Ramos (cell line): ENCODE data around the gene NOSTRIN.
"Not testable (repeated sequence)": the region's sequence is repeated elsewhere in the genome, so short reads cannot be mapped to it uniquely, and the experiment has no call there.

ENCODE experiments used
- in situ Hi-C: fragments of 300-500 bp; cut with MboI; formaldehyde crosslinking; loops from one replicate; pipeline ENCODE4 v1.14.3; 2022; ENCODE audit warnings: low sequenced_read_pairs; ENCODE audit not compliant: unreplicated experiment

Gene NOSTRIN

GRCh38 chr2:168801961-168802858 is at the start of gene NOSTRIN:
Gene NOSTRIN, plus strand, starts transcription at chr2:168802637. Its CDS starts 10 bp downstream, at chr2:168802647.
- in situ Hi-C loops: no loop called here

GRCh38 chr2:168753765-168754329 is 48.6 kb upstream of the NOSTRIN start:
- in situ Hi-C loops: no loop called here

- in situ Hi-C loops: no loop called here
Observed at GRCh38 chr2:168757223-168757622, 45.2 kb upstream of the NOSTRIN start.

- in situ Hi-C loops: no loop called here
Observed at GRCh38 chr2:168758970-168759820, 43.2 kb upstream of the NOSTRIN start.

- in situ Hi-C loops: no loop called here
Observed at GRCh38 chr2:168765401-168765800, 37.0 kb upstream of the NOSTRIN start.

GRCh38 chr2:168766600-168766999 is 35.8 kb upstream of the NOSTRIN start:
- in situ Hi-C loops: no loop called here

GRCh38 chr2:168767258-168767657 is 35.2 kb upstream of the NOSTRIN start:
- in situ Hi-C loops: no loop called here

GRCh38 chr2:168768357-168768756 is 34.1 kb upstream of the NOSTRIN start:
- in situ Hi-C loops: not testable (repeated sequence)

- in situ Hi-C loops: loop anchor here (10.0 kb wide), 1 partner anchor 144 kb away; no protein-coding TSS in a partner anchor
Observed at GRCh38 chr2:168770796-168771195, 31.6 kb upstream of the NOSTRIN start.

GRCh38 chr2:168772704-168773103 is 29.7 kb upstream of the NOSTRIN start:
- in situ Hi-C loops: loop anchor here (10.0 kb wide), 1 partner anchor 142 kb away; no protein-coding TSS in a partner anchor

- in situ Hi-C loops: loop anchor here (10.0 kb wide), 1 partner anchor 142 kb away; no protein-coding TSS in a partner anchor
Observed at GRCh38 chr2:168773128-168773527, 29.3 kb upstream of the NOSTRIN start.

GRCh38 chr2:168773719-168774521 is 28.5 kb upstream of the NOSTRIN start:
- in situ Hi-C loops: loop anchor here (10.0 kb wide), 1 partner anchor 141 kb away; no protein-coding TSS in a partner anchor

- in situ Hi-C loops: loop anchor here (10.0 kb wide), 1 partner anchor 139 kb away; no protein-coding TSS in a partner anchor
Observed at GRCh38 chr2:168775837-168776236, 26.6 kb upstream of the NOSTRIN start.

GRCh38 chr2:168780669-168781071 is 21.8 kb upstream of the NOSTRIN start:
- in situ Hi-C loops: loop anchor here (10.0 kb wide), 1 partner anchor 154 kb away; no protein-coding TSS in a partner anchor

- in situ Hi-C loops: loop anchor here (10.0 kb wide), 1 partner anchor 153 kb away; no protein-coding TSS in a partner anchor
Observed at GRCh38 chr2:168781191-168781817, 21.1 kb upstream of the NOSTRIN start.

GRCh38 chr2:168782271-168782670 is 20.2 kb upstream of the NOSTRIN start:
- in situ Hi-C loops: loop anchor here (10.0 kb wide), 1 partner anchor 153 kb away; no protein-coding TSS in a partner anchor

- in situ Hi-C loops: loop anchor here (10.0 kb wide), 1 partner anchor 150 kb away; no protein-coding TSS in a partner anchor
Observed at GRCh38 chr2:168784993-168785392, 17.4 kb upstream of the NOSTRIN start.

GRCh38 chr2:168787098-168787781 is 15.2 kb upstream of the NOSTRIN start:
- in situ Hi-C loops: loop anchor here (10.0 kb wide), 1 partner anchor 148 kb away; no protein-coding TSS in a partner anchor
